HUES48 (cell line): ENCODE results near the gene POMT1.

Source experiments
- H3K27ac ChIP-seq: one replicate; pipeline ENCODE4 v1.7.0; 2013; ENCODE audit warnings: low read depth, low read length, inconsistent platforms
- H3K27me3 ChIP-seq: 2 replicates; pipeline ENCODE4 v1.6.1; 2013; ENCODE audit warnings: mild to moderate bottlenecking, low read length; ENCODE audit not compliant: control insufficient read depth, insufficient read depth
- H3K36me3 ChIP-seq: 2 replicates; pipeline ENCODE4 v1.6.1; 2013; ENCODE audit warnings: low read length; ENCODE audit not compliant: control insufficient read depth, insufficient read depth
- H3K4me1 ChIP-seq: 2 replicates; pipeline ENCODE4 v1.6.1; 2013; ENCODE audit warnings: mild to moderate bottlenecking, low read length; ENCODE audit not compliant: control insufficient read depth, insufficient read depth
- H3K4me3 ChIP-seq: 2 replicates; pipeline ENCODE4 v1.5.1; 2013; ENCODE audit warnings: mild to moderate bottlenecking, low read depth, low read length
- H3K9ac ChIP-seq: 2 replicates; pipeline ENCODE4 v1.6.1; 2013; ENCODE audit warnings: mild to moderate bottlenecking, low read depth, low read length, moderate library complexity
- H3K9me3 ChIP-seq: 2 replicates; pipeline ENCODE4 v1.6.1; 2013; ENCODE audit warnings: low read length; ENCODE audit not compliant: control insufficient read depth, insufficient read depth

The POMT1 gene

DNA sequence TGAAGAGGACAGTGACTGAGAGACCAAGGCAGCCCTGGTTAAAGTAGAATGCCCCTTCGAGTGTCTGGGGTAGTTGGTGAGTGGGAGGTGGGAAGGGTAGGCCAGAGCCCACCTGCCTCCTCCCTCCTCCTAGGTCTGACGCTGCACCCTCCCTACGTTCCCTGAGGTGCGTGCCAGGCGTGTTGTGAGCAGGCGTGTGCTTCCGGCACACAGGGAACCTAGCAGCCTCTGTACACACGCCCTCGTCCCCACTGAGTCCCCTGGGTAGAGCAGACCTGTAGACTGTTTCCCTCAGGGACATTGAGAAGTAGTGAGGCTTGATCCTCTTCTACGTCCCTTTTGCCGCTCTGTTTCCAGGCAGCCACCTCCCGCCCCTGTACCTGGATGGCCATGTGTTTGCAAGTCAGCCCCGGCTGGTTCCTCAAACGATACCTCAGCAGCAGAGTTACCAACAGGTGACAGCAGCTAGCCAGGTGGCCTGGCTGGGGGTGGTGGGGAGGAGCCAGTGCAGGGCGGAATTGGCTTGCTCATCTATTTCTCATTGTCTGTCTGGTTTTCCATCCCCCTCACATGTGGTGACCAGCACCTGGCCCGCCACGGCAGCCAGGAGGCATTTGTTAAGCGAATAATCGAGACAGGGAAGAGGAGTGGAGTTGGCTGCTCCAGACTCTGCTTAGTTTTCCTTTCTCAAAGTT, 16.8 kb upstream of the POMT1 start:
- no peaks in the 10 kb centered on the region for H3K9me3 ChIP-seq
- no peak overlapping the region for H3K27ac ChIP-seq
- no peak overlapping the region for H3K4me3 ChIP-seq
- H3K4me1 ChIP-seq = no peaks in the 10 kb centered on the region
- H3K27me3 ChIP-seq = no peaks in the 10 kb centered on the region
- H3K9ac ChIP-seq = no peak overlapping the region
- H3K36me3 ChIP-seq = peaks cover 99% of the 10 kb centered on the region

DNA sequence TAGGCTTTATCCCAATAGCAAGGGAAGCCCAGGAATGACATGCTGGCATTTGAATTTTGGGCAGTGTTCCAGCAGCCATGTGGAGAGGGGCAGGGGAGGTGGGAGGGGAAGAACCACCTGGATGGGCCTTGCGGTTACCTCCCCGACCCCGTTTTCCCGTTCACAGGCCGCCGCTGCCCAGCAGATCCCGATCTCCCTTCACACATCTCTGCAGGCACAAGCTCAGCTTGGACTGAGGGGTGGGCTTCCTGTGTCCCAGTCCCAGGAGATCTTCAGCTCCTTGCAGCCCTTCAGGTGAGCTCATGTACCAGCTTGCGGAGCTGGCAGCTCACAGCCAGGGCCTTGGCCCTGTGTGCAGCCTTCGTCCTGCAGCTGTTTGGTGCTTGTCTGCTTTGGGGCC, 15.7 kb upstream of the POMT1 start:
- Histone ChIP-seq H3K4me3 (no peak overlapping the region), H3K4me1 (no peaks in the 10 kb centered on the region), H3K9me3 (no peaks in the 10 kb centered on the region), H3K27ac (no peak overlapping the region), H3K27me3 (no peaks in the 10 kb centered on the region), H3K36me3 (peaks cover 100% of the 10 kb centered on the region), H3K9ac (no peak overlapping the region)

DNA sequence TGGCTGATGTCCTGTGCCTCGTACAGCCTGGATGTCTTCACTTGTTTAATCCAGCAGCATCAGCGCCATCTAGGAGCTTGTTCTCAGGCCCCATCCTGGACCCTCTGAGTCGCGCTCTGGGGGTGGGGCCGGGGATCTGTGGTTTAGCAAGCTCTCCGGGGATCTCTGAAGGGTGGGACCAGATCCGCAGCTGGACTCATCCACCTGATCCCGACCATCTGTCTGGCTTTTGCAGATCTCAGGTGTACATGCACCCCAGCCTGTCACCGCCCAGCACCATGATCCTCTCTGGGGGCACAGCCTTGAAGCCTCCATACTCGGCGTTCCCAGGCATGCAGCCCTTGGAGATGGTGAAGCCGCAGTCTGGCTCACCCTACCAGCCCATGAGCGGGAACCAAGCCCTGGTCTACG, 15.1 kb upstream of the POMT1 start:
- peaks cover 100% of the 10 kb centered on the region for H3K36me3 ChIP-seq

DNA sequence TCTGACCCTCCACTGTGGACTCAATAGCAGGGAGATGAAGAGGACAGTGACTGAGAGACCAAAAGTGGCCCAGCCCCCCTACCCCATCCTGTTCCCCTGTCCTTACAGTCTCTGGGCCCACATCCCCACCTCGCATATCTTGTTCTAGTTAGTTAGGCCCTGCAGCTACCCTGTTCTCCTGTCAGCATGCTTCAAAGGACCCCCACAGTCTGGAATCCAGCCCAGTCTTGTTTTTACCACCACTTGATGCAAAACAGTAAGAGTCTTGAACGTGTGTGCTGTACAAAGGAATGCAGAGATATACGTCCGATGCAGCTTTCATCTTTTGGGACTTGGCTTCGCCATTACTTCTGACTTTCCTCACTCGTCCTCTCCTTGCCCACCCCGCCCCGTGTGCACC, 12.2 kb upstream of the POMT1 start:
- Histone ChIP-seq H3K36me3 (peaks cover 100% of the 10 kb centered on the region), H3K4me3 (no peak overlapping the region), H3K27me3 (no peaks in the 10 kb centered on the region), H3K9ac (no peak overlapping the region), H3K9me3 (no peaks in the 10 kb centered on the region), H3K27ac (no peak overlapping the region), H3K4me1 (no peaks in the 10 kb centered on the region)

More for the DNA sequence above, 15.1 kb upstream of the POMT1 start:
- H3K4me1 ChIP-seq = no peaks in the 10 kb centered on the region
- H3K4me3 ChIP-seq = no peak overlapping the region
- no peaks in the 10 kb centered on the region for H3K9me3 ChIP-seq
- H3K9ac ChIP-seq = no peak overlapping the region
- no peak overlapping the region for H3K27ac ChIP-seq
- H3K27me3 ChIP-seq = no peaks in the 10 kb centered on the region

DNA sequence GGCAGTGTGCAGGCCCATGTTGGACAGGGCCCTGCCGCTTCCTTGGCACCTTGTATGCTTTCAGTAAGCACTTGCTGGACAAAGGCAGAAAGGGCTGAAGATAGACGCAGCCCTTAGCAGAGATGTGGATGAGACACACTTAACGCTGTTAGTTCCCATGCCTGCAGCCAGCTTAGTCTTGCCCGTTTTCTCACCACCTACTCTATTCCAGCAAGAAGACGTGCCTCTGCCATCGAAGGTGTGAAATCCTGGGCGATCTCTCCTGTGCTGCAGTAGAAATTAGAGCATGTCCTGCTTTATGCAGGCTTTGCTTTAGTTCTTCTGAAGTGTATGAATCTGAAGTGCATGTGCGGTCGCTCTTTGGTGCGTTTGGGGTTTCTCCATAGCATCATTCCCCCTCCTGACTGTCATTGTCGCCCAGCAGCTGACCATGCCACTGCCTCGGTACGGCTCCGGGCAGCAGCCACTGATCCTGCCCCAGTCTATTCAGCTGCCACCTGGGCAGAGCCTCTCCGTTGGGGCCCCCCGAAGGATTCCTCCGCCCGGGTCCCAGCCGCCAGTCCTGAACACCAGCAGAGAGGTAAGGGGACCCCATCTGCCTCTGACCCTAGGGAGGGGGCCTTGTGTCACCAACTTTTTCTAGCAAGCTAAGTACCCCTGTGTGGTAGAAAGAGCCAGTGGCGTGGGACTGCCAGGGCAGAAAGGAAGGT, 11.6 kb upstream of the POMT1 start:
- no peak overlapping the region for H3K4me3 ChIP-seq
- H3K36me3 ChIP-seq = peaks cover 100% of the 10 kb centered on the region
- H3K4me1 ChIP-seq = no peaks in the 10 kb centered on the region
- H3K9me3 ChIP-seq = no peaks in the 10 kb centered on the region
- no peak overlapping the region for H3K27ac ChIP-seq
- no peak overlapping the region for H3K9ac ChIP-seq
- no peaks in the 10 kb centered on the region for H3K27me3 ChIP-seq

DNA sequence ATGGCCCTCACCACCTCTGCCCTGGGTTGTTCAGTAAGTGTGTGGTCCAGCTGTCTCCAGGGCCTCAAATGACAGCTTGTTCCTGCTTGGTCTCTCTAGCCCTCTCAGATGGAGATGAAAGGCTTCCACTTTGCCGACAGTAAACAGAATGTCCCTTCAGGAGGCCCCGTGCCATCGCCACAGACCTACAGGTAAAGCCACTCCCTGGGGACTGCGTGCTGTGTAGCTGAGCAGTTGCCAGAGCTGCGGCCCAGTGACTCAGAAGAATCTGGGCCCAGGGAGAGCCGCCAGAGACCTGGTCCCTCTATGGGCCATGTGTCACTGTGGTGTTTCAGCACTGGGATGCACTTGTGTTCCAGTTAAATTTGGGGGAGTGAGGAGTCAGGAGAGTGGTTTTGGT, 10.6 kb upstream of the POMT1 start:
- no peak overlapping the region for H3K4me3 ChIP-seq
- H3K4me1 ChIP-seq = no peaks in the 10 kb centered on the region
- H3K36me3 ChIP-seq = peaks cover 100% of the 10 kb centered on the region
- no peaks in the 10 kb centered on the region for H3K27me3 ChIP-seq
- no peaks in the 10 kb centered on the region for H3K9me3 ChIP-seq
- no peak overlapping the region for H3K9ac ChIP-seq
- H3K27ac ChIP-seq = no peak overlapping the region

DNA sequence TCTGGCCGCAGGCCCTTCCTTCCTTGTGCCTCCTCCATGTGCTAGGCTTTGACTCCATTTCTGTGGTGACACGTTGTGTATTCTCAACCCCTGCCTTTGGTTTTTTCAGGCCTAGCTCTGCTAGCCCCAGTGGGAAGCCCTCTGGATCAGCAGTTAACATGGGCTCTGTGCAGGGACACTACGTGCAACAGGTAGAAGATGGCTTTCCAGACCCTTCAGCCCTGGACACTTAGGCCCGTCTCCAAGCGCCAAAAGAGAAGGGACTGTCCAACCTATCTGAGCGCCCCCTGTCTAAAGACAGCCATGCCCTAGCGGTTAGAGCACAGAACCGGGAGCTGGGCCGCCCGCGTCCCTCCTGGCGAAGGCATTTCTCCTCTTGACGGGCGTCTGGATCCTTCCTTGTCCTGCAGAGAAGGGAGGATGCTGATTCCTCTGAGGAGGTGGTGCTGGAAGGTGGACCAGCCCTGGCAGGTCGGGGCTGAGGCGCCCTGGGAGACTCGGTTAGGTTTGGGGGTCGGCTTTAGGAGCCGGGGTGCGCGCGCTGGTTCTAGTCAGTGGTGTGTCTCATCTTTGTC, 8.3 kb upstream of the POMT1 start:
- Histone ChIP-seq H3K4me1 (no peaks in the 10 kb centered on the region), H3K9me3 (no peaks in the 10 kb centered on the region), H3K27ac (no peak overlapping the region), H3K9ac (no peak overlapping the region), H3K27me3 (no peaks in the 10 kb centered on the region), H3K4me3 (no peak overlapping the region), H3K36me3 (peaks cover 100% of the 10 kb centered on the region)

DNA sequence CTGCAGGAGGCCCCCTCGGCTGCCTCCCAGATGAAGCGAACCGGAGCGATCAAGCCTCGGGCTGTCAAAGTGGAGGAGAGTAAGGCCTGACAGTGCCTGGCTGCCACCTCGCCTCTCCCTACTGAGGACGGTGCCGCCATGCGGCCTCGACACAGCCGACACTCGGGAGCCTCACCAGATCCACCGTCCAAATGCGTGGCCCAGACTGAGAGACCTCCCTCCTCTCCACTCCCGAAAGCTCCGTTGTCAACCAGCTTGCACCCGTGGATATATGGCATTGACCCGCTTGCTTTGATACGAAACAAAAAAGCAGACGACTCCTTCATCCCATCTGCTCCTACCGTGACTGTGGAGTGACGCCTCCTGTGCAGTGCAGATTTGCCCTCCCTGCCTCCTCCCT, 6.9 kb upstream of the POMT1 start:
- Histone ChIP-seq H3K27me3 (no peaks in the 10 kb centered on the region), H3K4me3 (no peak overlapping the region), H3K9ac (no peak overlapping the region), H3K36me3 (peaks cover 99% of the 10 kb centered on the region), H3K4me1 (no peaks in the 10 kb centered on the region), H3K9me3 (no peaks in the 10 kb centered on the region), H3K27ac (no peak overlapping the region)

DNA sequence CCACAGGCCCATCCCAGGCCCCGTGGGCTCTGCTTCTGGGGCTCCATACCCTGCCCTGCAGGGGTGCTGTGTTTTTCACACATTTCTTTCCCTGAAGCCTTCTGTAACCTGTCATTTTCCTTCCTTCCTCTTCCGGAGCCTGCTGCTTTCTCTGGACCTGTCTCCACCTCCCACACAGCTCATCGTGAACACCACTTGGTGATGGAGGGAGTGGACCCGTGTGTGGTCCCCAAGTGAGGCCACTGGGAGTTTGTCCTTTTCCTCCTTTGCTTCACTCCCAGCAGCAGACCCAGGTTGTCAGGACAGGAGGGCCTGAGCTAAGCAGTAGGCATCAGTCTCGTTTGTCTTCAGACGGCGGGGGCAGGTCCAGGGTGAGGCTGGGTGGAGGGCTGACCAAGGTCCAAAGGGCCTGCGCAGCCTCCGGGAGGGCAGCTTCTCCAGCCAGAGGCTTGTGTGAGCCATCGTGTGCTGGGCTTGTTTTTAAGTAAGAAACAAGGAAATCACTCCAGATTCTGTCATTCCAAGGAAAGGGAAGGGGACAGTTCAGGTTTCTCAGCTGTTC, 5.8 kb upstream of the POMT1 start:
- Histone ChIP-seq H3K27ac (no peak overlapping the region), H3K4me3 (no peak overlapping the region), H3K9me3 (no peaks in the 10 kb centered on the region), H3K36me3 (peaks cover 88% of the 10 kb centered on the region), H3K9ac (no peak overlapping the region), H3K27me3 (no peaks in the 10 kb centered on the region), H3K4me1 (no peaks in the 10 kb centered on the region)

DNA sequence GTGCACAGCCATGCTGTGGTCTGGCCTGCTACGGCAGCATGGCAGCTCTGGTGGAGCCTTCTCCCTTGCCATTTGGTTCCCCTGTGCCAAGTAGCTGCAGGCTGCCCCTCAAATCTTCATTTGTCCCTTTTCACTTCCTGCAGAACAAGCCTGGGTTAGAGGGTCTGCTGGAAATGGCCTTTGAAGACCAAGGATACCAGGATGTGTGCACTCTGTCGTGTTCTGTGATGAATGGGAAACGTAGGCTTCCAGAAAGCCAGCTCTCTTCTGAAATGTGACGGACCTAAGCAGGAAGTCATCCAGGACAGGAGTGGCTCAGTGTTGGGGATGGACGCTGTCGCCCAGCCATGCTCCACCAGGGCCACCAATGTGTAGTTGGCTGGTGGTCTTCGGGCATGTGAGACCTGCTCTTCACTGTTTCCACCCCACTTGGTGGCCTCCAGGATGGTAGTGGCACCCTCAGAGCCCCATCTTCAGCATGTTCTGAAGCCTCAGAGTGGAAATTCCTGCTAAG, 3.4 kb upstream of the POMT1 start:
- Histone ChIP-seq H3K36me3 (peaks cover 64% of the 10 kb centered on the region), H3K4me1 (peaks cover 9% of the 10 kb centered on the region; the same call in 1 of the 2 replicates), H3K27ac (no peak overlapping the region), H3K4me3 (no peak overlapping the region), H3K9ac (no peak overlapping the region), H3K27me3 (no peaks in the 10 kb centered on the region), H3K9me3 (no peaks in the 10 kb centered on the region)

DNA sequence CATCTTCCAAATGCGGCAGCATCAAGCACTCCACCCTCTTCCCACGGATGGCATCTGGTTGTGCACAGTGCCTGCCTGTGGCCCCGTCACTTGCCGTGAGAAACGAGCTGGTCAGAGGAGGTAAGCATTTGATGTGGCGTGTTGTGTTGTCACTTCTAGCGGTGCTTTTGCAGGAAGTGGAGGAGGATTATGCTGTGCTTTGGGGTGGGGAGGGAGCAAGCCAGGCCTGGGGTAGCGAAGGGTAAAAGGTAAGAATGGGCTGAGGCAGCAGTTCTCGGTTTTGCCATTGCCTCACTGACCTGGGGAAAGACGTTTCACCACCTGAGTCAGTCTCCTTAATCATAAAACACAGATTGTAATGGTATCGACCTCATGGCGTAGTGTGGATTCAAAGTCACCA, 2.3 kb upstream of the POMT1 start:
- Histone ChIP-seq H3K27ac (no peak overlapping the region), H3K4me3 (no peak overlapping the region), H3K4me1 (peaks cover 9% of the 10 kb centered on the region; the same call in 1 of the 2 replicates), H3K27me3 (no peaks in the 10 kb centered on the region), H3K36me3 (peaks cover 54% of the 10 kb centered on the region), H3K9ac (no peak overlapping the region), H3K9me3 (no peaks in the 10 kb centered on the region)
